Neural cell (in vitro differentiated cells): ENCODE measurements around the gene SH3RF1.

Experiments used
- CTCF ChIP-seq: fragments of 450-650 bp; IDR thresholded peaks from 2 replicates; pipeline ENCODE4 v1.5.1; 2014; ENCODE audit warnings: antibody characterized with exemption, mild to moderate bottlenecking, moderate library complexity; ENCODE audit not compliant: poor library complexity, severe bottlenecking
- EP300 ChIP-seq: fragments of 450-650 bp; conservative IDR thresholded peaks from 2 replicates; pipeline ENCODE4 v1.6.1; 2014; ENCODE audit warnings: antibody characterized with exemption, mild to moderate bottlenecking, moderate library complexity; ENCODE audit not compliant: poor library complexity, severe bottlenecking
- EZH2 ChIP-seq: fragments of 200-600, 300-800 bp; shearing (Covaris generic), sonication (generic); IDR thresholded peaks from 2 replicates; pipeline ENCODE4 v1.6.1; 2014; ENCODE audit warnings: antibody characterized with exemption, low read length, borderline replicate concordance, mild to moderate bottlenecking; ENCODE audit not compliant: insufficient read depth, poor library complexity, severe bottlenecking
- POLR2AphosphoS5 ChIP-seq: IDR thresholded peaks from 2 replicates; pipeline ENCODE4 v1.6.1; 2012
- RAD21 ChIP-seq: fragments of 450-650 bp; conservative IDR thresholded peaks from 2 replicates; pipeline ENCODE4 v1.6.1; 2014; ENCODE audit warnings: antibody characterized with exemption, mild to moderate bottlenecking, moderate library complexity
- REST ChIP-seq: IDR thresholded peaks from 2 replicates; pipeline ENCODE4 v1.6.1; 2012; ENCODE audit warnings: borderline replicate concordance
- SMC3 ChIP-seq: fragments of 450-650 bp; conservative IDR thresholded peaks from 2 replicates; pipeline ENCODE4 v1.6.1; 2014; ENCODE audit warnings: antibody characterized with exemption, mild to moderate bottlenecking, moderate library complexity; ENCODE audit not compliant: poor library complexity
- TAF1 ChIP-seq: IDR thresholded peaks from 2 replicates; pipeline ENCODE4 v1.6.1; 2012; ENCODE audit warnings: low read depth

- TF ChIP-seq CTCF, result no peak
- no peak for TF ChIP-seq EP300
- no peak for TF ChIP-seq TAF1
- TF ChIP-seq RAD21, result no peak
- TF ChIP-seq EZH2, result no peak
- TF ChIP-seq POLR2AphosphoS5, result no peak
- no peak for TF ChIP-seq SMC3
- TF ChIP-seq REST, result no peak
These were observed 96.5 kb downstream of the SH3RF1 start for GRCh38 chr4:169174247-169174646.
